Middle frontal gyrus (tissue), 1 donor: ENCODE measurements around the gene PRPF40B.

Experiments
- DNase-seq: peaks from one replicate; pipeline ENCODE4 v3.0.0-alpha.2; 2015; ENCODE audit warnings: low spot score; ENCODE audit errors: extremely low spot score

PRPF40B gene

GRCh38 chr12:49658276-49658675 is 34.9 kb downstream of the PRPF40B start:
- DNase-seq = no peak

- DNase-seq = no peak
Observed at GRCh38 chr12:49659753-49660152, 36.4 kb downstream of the PRPF40B start.

- DNase-seq = no peak
Observed at GRCh38 chr12:49661191-49661590, 37.8 kb downstream of the PRPF40B start.

GRCh38 chr12:49661746-49662145 is 38.4 kb downstream of the PRPF40B start:
- no peak for DNase-seq

- DNase-seq = no peak
Observed at GRCh38 chr12:49662998-49663843, 39.9 kb downstream of the PRPF40B start.

GRCh38 chr12:49664167-49664566 is 40.8 kb downstream of the PRPF40B start:
- DNase-seq = no peak

- no peak for DNase-seq
Observed at GRCh38 chr12:49664591-49665239, 41.4 kb downstream of the PRPF40B start.

- no peak for DNase-seq
Observed at GRCh38 chr12:49665384-49665783, 42.0 kb downstream of the PRPF40B start.

GRCh38 chr12:49666176-49666575 is 42.8 kb downstream of the PRPF40B start:
- DNase-seq = no peak

GRCh38 chr12:49667325-49668090 is 44.1 kb downstream of the PRPF40B start:
- DNase-seq = no peak

GRCh38 chr12:49669796-49670195 is 46.4 kb downstream of the PRPF40B start:
- DNase-seq = no peak

- DNase-seq = no peak
Observed at GRCh38 chr12:49671031-49671765, 47.8 kb downstream of the PRPF40B start.

- DNase-seq = peak; percentile 18
Observed at GRCh38 chr12:49672301-49673217, 49.2 kb downstream of the PRPF40B start.

GRCh38 chr12:49673446-49674317 is 50.3 kb downstream of the PRPF40B start:
- peak; percentile 88 for DNase-seq

GRCh38 chr12:49674318-49674981 is 51.1 kb downstream of the PRPF40B start:
- no peak for DNase-seq

- DNase-seq = no peak
Observed at GRCh38 chr12:49675137-49675536, 51.8 kb downstream of the PRPF40B start.

GRCh38 chr12:49678711-49679110 is 55.4 kb downstream of the PRPF40B start:
- DNase-seq = no peak

- DNase-seq = no peak
Observed at GRCh38 chr12:49680075-49680474, 56.7 kb downstream of the PRPF40B start.
